ENCODE measurements around the gene SPRR5.

Gene SPRR5

GRCh38 chr1:152986578-152986977 is 39.6 kb downstream of the SPRR5 start:
- DNase-seq: no peak

- DNase-seq: no peak
Measured at GRCh38 chr1:152993186-152993585, 46.2 kb downstream of the SPRR5 start.

GRCh38 chr1:152995842-152996241 is 48.8 kb downstream of the SPRR5 start:
- no peak for DNase-seq

- DNase-seq: no peak
Measured at GRCh38 chr1:152996633-152997400, 49.8 kb downstream of the SPRR5 start.

GRCh38 chr1:152997901-152998300 is 50.9 kb downstream of the SPRR5 start:
- no peak for DNase-seq

GRCh38 chr1:152998476-152998875 is 51.5 kb downstream of the SPRR5 start:
- DNase-seq: no peak
